Neutrophil (primary cell): Measurements from ENCODE around the gene LSM3.

Source experiments
- H3K27ac ChIP-seq: fragments of 200-600 bp; sonication (generic); 2 replicates; pipeline ENCODE4 v1.5.1; 2016; ENCODE audit warnings: mild to moderate bottlenecking, moderate library complexity
- H3K27me3 ChIP-seq: fragments of 200-600 bp; sonication (generic); 2 replicates; pipeline ENCODE4 v1.6.0; 2016; ENCODE audit warnings: mild to moderate bottlenecking
- H3K36me3 ChIP-seq: fragments of 200-600 bp; sonication (generic); 2 replicates; pipeline ENCODE4 v1.5.1; 2017
- H3K4me1 ChIP-seq, 2 experiments: fragments of 200-600 bp in 1 of 2; sonication (generic) in 1 of 2; 1 replicate in 1 of 2; 2 replicates in 1 of 2; pipeline versions ENCODE4 v1.5.1 to v1.6.1; 2013 to 2016; ENCODE audit warnings: low read depth in 1 of 2, low read length in 1 of 2, mild to moderate bottlenecking in 1 of 2, moderate library complexity in 1 of 2; ENCODE audit not compliant: control insufficient read depth in 1 of 2, insufficient read depth in 1 of 2
- H3K4me3 ChIP-seq, 2 experiments: fragments of 200-600 bp in 1 of 2; sonication (generic) in 1 of 2; 1 replicate in 1 of 2; 2 replicates in 1 of 2; pipeline ENCODE4 v1.5.1; 2013 to 2016; ENCODE audit warnings: low read depth in 1 of 2, low read length in 1 of 2, mild to moderate bottlenecking in 1 of 2, moderate library complexity in 1 of 2
- H3K9me3 ChIP-seq: fragments of 200-600 bp; sonication (generic); 2 replicates; pipeline ENCODE4 v1.5.1; 2016
- CTCF ChIP-seq: fragments of 200-600 bp; sonication (generic); IDR thresholded peaks from 2 replicates; pipeline ENCODE4 v1.5.1; 2016; ENCODE audit warnings: antibody characterized with exemption

Gene LSM3

DNA sequence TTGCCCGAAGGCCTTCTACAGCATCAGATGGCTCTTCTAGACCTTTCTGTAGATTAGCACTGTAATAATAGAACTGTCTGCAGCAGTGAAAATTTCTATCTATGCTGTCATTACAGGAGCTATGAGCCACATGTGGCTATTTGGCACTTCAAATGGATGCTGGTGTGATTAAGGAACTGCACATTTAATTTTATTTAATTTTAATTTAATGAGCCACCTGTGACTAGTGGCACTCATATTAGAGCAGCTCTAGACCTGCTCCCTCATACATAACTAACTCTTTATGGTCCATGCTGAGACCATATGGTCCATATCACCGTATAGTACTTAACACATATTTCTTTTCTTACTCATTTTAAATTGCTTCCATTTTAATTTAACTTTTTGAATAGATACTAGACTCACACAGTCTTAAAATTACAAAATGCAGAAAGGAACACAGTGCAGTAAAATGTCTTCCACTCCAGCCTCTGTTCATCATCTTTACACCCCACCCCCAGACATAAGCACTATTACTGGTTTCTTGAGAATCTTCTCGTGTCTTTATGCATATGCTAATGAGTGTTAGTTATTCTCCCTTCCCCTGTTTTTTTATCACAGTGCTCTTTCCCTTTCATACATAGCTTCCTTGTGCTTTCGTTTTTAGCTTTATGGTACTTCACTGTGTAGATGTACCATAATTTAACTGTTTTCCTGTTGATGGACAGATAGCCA lies 9.6 kb downstream of the LSM3 start:
- H3K4me3 ChIP-seq: no peak overlapping the region
- H3K27me3 ChIP-seq: no peaks in the 10 kb centered on the region
- no peak for TF ChIP-seq CTCF
- H3K4me1 ChIP-seq: no peaks in the 10 kb centered on the region
- H3K9me3 ChIP-seq: no peaks in the 10 kb centered on the region
- H3K27ac ChIP-seq: no peak overlapping the region
- H3K36me3 ChIP-seq: peaks cover 45% of the 10 kb centered on the region

GRCh38 chr3:14194865-14195264 lies 16.2 kb downstream of the LSM3 start:
- no peak for TF ChIP-seq CTCF
- H3K27me3 ChIP-seq: no peaks in the 10 kb centered on the region
- no peak overlapping the region for H3K27ac ChIP-seq
- no peak overlapping the region for H3K4me3 ChIP-seq
- H3K36me3 ChIP-seq: peaks cover 24% of the 10 kb centered on the region
- H3K9me3 ChIP-seq: no peaks in the 10 kb centered on the region
- no peaks in the 10 kb centered on the region for H3K4me1 ChIP-seq

DNA sequence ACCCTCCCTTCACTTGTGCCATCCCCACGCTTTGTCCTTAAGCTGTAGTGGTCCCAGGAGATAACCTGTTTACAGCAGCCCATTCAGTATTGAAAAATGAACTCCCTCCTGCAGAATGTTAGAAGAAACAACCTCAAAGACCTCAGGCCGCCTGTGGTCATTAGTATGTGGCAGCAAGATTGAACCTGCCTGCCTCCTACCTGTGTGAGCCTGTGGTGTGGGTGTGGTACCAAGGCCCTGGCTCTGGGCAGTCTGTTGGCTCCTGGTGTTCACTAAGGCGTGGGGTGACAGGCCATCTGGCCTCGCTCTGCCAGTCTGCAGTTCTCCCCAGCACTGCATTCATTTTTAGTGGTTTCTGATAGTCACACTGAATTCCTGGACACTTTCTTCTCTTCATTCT lies 21.0 kb downstream of the LSM3 start:
- Histone ChIP-seq H3K36me3 (peaks cover 30% of the 10 kb centered on the region), H3K27ac (no peak overlapping the region), H3K4me1 (peaks cover 3 to 6% of the 10 kb centered on the region in 2 experiments), H3K9me3 (no peaks in the 10 kb centered on the region), H3K4me3 (no peak overlapping the region), H3K27me3 (no peaks in the 10 kb centered on the region)
- TF ChIP-seq CTCF: no peak

- Histone ChIP-seq H3K4me1 (peaks cover 3 to 6% of the 10 kb centered on the region in 2 experiments), H3K27ac (no peak overlapping the region), H3K36me3 (peaks cover 30% of the 10 kb centered on the region), H3K9me3 (no peaks in the 10 kb centered on the region), H3K27me3 (no peaks in the 10 kb centered on the region), H3K4me3 (no peak overlapping the region)
- no peak for TF ChIP-seq CTCF
These were observed 21.7 kb downstream of the LSM3 start for GRCh38 chr3:14200276-14200675.

DNA sequence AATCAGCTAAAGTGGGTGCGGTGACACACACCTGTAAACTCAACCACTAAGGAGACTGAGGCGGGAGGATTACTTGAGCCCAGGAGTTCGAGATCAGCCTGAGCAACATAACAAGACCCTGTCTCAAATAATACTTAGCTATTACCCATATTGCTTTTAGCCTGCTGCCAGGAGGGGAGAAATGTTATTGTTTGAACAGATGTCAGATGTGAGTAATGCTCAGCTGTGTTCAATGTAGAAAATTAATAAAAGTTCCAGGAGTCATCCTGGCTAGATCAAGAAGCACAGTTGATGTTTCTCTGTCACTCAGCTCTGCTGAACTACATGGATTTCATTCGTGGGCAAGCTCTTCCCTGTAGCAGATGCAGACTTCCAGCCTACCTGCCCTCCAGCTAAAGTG lies 22.2 kb downstream of the LSM3 start:
- H3K27ac ChIP-seq: no peak overlapping the region
- H3K36me3 ChIP-seq: peaks cover 30% of the 10 kb centered on the region
- TF ChIP-seq CTCF: no peak
- no peaks in the 10 kb centered on the region for H3K9me3 ChIP-seq
- H3K27me3 ChIP-seq: no peaks in the 10 kb centered on the region
- H3K4me1 ChIP-seq: peaks cover 3 to 6% of the 10 kb centered on the region in 2 experiments
- no peak overlapping the region for H3K4me3 ChIP-seq
